Middle frontal gyrus (tissue), 1 donor: Measurements from ENCODE around the gene PCBP3.
A peak's percentile ranks its signal among the peaks of the same experiment; 100 is the strongest.
"Not testable (repeated sequence)": the region's sequence is repeated elsewhere in the genome, so short reads cannot be mapped to it uniquely, and the experiment has no call there.

Experiments
- DNase-seq: peaks from one replicate; pipeline ENCODE4 v3.0.0-alpha.2; 2015; ENCODE audit warnings: low spot score; ENCODE audit errors: extremely low spot score

PCBP3 gene

GRCh38 chr21:45940621-45941337 is 297.3 kb downstream of the PCBP3 start:
- DNase-seq = no peak

GRCh38 chr21:45941338-45941710 is 297.8 kb downstream of the PCBP3 start:
- no peak for DNase-seq

- no peak for DNase-seq
Measured at GRCh38 chr21:45941717-45942546, 298.4 kb downstream of the PCBP3 start.

GRCh38 chr21:45942755-45943629 is 299.5 kb downstream of the PCBP3 start:
- no peak for DNase-seq

- no peak for DNase-seq
Measured at GRCh38 chr21:45943630-45944540, 300.4 kb downstream of the PCBP3 start.

- DNase-seq = no peak
Measured at GRCh38 chr21:45944601-45945000, 301.1 kb downstream of the PCBP3 start.

- DNase-seq = no peak
Measured at GRCh38 chr21:45945066-45945867, 301.7 kb downstream of the PCBP3 start.

- no peak for DNase-seq
Measured at GRCh38 chr21:45945868-45946210, 302.3 kb downstream of the PCBP3 start.

GRCh38 chr21:45947296-45947695 is 303.8 kb downstream of the PCBP3 start:
- DNase-seq = no peak

GRCh38 chr21:45947716-45948255 is 304.3 kb downstream of the PCBP3 start:
- DNase-seq = no peak

GRCh38 chr21:45948576-45949141 is 305.1 kb downstream of the PCBP3 start:
- no peak for DNase-seq

- no peak for DNase-seq
Measured at GRCh38 chr21:45949928-45950739, 306.6 kb downstream of the PCBP3 start.

GRCh38 chr21:45950740-45951515 is 307.4 kb downstream of the PCBP3 start:
- DNase-seq = peak; percentile 18

- DNase-seq = no peak
Measured at GRCh38 chr21:45951676-45952075, 308.2 kb downstream of the PCBP3 start.

GRCh38 chr21:45952527-45952926 is 309.0 kb downstream of the PCBP3 start:
- not testable (repeated sequence) for DNase-seq

GRCh38 chr21:45952974-45953373 is 309.4 kb downstream of the PCBP3 start:
- DNase-seq = no peak

- DNase-seq = no peak
Measured at GRCh38 chr21:45954261-45954660, 310.7 kb downstream of the PCBP3 start.

- no peak for DNase-seq
Measured at GRCh38 chr21:45954921-45955320, 311.4 kb downstream of the PCBP3 start.
